Left kidney (tissue), 8 donors: ENCODE results near the gene RABL3. TPM values are rescaled to one million over a fixed set of nuclear protein-coding genes. Genes with fewer than 3 reads are reported as not detected.
"Not testable (repeated sequence)": the region's sequence is repeated elsewhere in the genome, so short reads cannot be mapped to it uniquely, and the experiment has no call there.

Source experiments
- DNase-seq: peaks from one replicate; pipeline ENCODE4 v3.0.0-alpha.2; 2013
- long read RNA-seq, 8 donors: transcript quantifications; one replicate each; lab custom pipeline, GENCODE V29; 2026
- polyA plus RNA-seq: library from polyadenylated mRNA; unstranded; fragments of 120-200 nt; gene quantifications from one replicate; pipeline ENCODE4 v1.2.1, GENCODE V29; 2013; ENCODE audit not compliant: insufficient read length

The RABL3 gene
- 33.2 TPM for polyA plus RNA-seq
- long read RNA-seq, donor 1, transcript RABL3-201 (8 exons, 3,883 nt) = major isoform, 9 of 9 reads
- long read RNA-seq, donor 1, partial matches to known transcripts = 0 of 9 reads
- long read RNA-seq, donor 1, other reads (novel, unspliced or antisense) = 0 of 9 reads
- long read RNA-seq, donor 2, partial matches to known transcripts = 0 of 3 reads
- long read RNA-seq, donor 2, other reads (novel, unspliced or antisense) = 0 of 3 reads
- long read RNA-seq, donor 3, transcript RABL3-201 (8 exons, 3,883 nt) = major isoform, 7 of 7 reads
- long read RNA-seq, donor 3, partial matches to known transcripts = 0 of 7 reads
- long read RNA-seq, donor 3, other reads (novel, unspliced or antisense) = 0 of 7 reads
- long read RNA-seq, donor 4 = 0 reads
- long read RNA-seq, donor 5, transcript RABL3-201 (8 exons, 3,883 nt) = major isoform, 9 of 10 reads
- long read RNA-seq, donor 5, partial matches to known transcripts = 0 of 10 reads
- long read RNA-seq, donor 5, other reads (novel, unspliced or antisense) = 0 of 10 reads
- long read RNA-seq, donor 6, transcript RABL3-201 (8 exons, 3,883 nt) = major isoform, 9 of 9 reads
- long read RNA-seq, donor 6, partial matches to known transcripts = 0 of 9 reads
- long read RNA-seq, donor 6, other reads (novel, unspliced or antisense) = 0 of 9 reads
- long read RNA-seq, donor 7, transcript RABL3-201 (8 exons, 3,883 nt) = major isoform, 9 of 11 reads
- long read RNA-seq, donor 7, partial matches to known transcripts = 0 of 11 reads
- long read RNA-seq, donor 7, other reads (novel, unspliced or antisense) = 0 of 11 reads
- long read RNA-seq, donor 8, partial matches to known transcripts = 0 of 2 reads
- long read RNA-seq, donor 8, other reads (novel, unspliced or antisense) = 0 of 2 reads

DNA sequence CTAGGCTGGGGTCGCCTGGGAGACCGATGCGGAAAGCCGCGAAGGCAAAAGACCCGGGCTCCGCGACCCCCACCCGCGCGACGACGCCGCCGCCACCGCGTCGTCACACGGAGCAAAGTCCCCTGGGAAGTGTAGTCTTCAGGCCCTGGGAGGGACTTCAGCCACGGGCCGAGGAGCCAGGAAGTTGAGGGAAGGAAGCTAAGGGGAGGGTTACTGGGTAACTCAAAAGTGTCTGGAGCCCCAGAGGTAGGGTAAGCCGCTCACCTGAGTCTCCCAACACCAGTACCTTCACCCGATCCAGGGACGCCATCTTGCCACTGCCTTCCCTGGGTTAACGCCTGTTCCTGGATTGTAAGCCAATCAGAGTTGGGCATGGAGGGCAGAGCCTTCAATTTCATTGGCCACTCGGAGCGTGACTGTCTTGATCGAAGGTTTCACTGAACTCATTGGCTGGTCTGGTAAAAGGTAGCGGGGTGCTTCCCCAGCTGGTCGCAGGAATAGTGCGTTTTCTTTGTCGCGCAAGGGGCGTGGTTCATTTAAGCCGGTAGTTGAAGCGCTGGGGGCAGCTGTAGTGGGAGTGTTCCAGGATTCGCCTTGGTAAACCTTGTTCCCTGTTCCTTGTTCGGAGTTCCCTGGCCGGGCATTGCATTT lies at the start of gene RABL3, which contains the start of gene GTF2E1:
Gene RABL3 (minus strand): TSS at position 319 of the 651 bp plus-strand sequence. CDS start 9 bp downstream, at position 310.
Gene GTF2E1 (plus strand): TSS at position 547 of the 651 bp plus-strand sequence. CDS start 7,809 bp downstream, outside the sequence.
- DNase-seq = peak; percentile 100

GRCh38 chr3:120791913-120792312 lies 49.6 kb upstream of the RABL3 start:
- no peak for DNase-seq

- DNase-seq = no peak
Measured at GRCh38 chr3:120791010-120791409, 48.7 kb upstream of the RABL3 start.

GRCh38 chr3:120785832-120786231 lies 43.5 kb upstream of the RABL3 start:
- DNase-seq = not testable (repeated sequence)

- no peak for DNase-seq
Measured at GRCh38 chr3:120780977-120781376, 38.7 kb upstream of the RABL3 start.

- DNase-seq = no peak
Measured at GRCh38 chr3:120778776-120779175, 36.5 kb upstream of the RABL3 start.

DNA sequence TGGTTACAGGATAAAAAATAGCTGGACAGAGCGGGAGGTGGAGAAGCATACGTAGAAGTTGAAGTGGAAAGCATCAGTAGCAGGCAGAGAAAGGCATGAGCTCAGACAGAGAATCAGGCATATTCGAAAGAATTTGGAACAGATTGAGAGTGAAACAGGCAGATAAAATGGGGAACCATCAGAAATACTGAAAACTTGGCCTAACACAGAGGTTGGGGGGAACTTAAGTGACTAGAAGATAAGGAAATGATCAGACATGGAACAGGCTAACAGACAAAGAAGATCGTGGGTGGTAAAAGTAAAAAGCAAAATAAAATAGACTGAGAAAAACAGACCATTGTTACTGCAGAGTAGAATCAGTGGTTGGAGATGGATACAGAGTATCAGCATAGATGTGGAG lies 33.1 kb upstream of the RABL3 start:
- DNase-seq = no peak

- DNase-seq = no peak
Measured at GRCh38 chr3:120773932-120774331, 31.6 kb upstream of the RABL3 start.

GRCh38 chr3:120772081-120772480 lies 29.8 kb upstream of the RABL3 start:
- DNase-seq = no peak

- no peak for DNase-seq
Measured at GRCh38 chr3:120770891-120771290, 28.6 kb upstream of the RABL3 start.

DNA sequence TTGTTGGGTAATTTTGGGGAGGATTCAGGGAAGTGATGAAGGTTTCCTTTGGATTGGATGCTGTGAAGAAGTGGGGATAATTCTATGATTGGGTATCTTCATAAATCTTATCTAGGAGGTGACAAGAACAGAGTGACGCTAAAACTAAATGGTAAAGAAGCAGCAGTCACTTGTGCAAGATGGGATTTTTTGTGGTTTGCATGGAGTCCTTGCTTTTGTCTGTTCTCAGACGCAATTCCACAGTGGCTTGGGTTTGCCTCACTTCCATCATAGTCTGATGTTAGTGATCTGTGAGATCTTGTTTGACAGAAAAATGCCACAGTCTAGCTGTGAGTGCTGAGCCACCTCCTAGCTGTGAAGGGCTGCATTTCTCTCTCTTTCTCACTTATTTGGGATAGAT lies 27.1 kb upstream of the RABL3 start:
- no peak for DNase-seq

DNA sequence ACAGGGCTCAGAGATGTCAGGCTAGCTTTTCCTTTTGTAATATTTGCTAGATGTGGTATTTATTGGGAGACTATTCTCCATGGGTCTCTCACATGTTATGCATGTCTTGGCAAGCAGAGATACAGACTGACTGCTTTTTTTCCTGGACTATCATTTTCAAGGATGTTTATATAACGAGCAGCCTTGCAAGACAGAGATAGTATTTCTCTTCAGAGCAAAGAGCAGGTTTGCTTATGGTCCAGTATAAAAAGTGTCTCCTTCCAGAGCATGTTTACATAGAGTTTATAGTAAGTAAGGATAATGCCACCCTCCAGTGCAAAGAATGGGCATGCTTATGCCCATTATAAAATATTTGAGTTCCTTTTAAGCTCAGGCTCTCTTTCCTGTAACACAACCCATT lies 24.8 kb upstream of the RABL3 start:
- DNase-seq = no peak

GRCh38 chr3:120766576-120766975 lies 24.3 kb upstream of the RABL3 start:
- no peak for DNase-seq

GRCh38 chr3:120765830-120766493 lies 23.6 kb upstream of the RABL3 start:
- DNase-seq = no peak

- no peak for DNase-seq
Measured at GRCh38 chr3:120764206-120764605, 21.9 kb upstream of the RABL3 start.

GRCh38 chr3:120763601-120764000 lies 21.3 kb upstream of the RABL3 start:
- DNase-seq = no peak

DNA sequence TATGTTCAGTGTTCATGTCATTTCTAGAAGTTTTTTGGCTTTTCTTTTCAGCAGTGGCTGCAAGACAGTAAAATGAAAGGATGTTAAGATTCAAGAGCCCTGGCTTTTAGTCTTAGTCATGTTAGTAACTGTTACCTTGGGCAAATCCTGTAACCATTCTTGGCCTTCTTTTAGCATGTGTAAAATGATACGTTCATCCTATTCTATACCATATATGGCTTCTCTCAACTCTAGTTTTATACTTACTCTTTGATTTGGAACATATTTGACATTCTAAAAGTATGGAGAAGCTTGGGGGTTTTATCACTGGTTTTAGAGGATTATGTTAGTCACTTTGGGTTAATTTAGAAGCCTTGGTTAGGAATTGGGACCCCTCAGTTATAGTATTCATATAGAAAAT lies 20.3 kb upstream of the RABL3 start:
- no peak for DNase-seq

GRCh38 chr3:120758551-120758950 lies 16.2 kb upstream of the RABL3 start:
- DNase-seq = not testable (repeated sequence)

GRCh38 chr3:120756061-120756460 lies 13.7 kb upstream of the RABL3 start:
- no peak for DNase-seq

GRCh38 chr3:120753810-120754209 lies 11.5 kb upstream of the RABL3 start:
- no peak for DNase-seq

GRCh38 chr3:120752865-120753264 lies 10.5 kb upstream of the RABL3 start:
- DNase-seq = no peak

- no peak for DNase-seq
Measured at GRCh38 chr3:120752230-120752629, 9.9 kb upstream of the RABL3 start.
